Transverse colon (tissue), 4 donors: ENCODE results near the gene GTF2H3. TPM values are rescaled to one million over a fixed set of nuclear protein-coding genes. Genes with fewer than 3 reads are reported as not detected.

Experiments
- DNase-seq: peaks from one replicate; pipeline ENCODE4 v3.0.0-alpha.2; 2019
- H3K27ac ChIP-seq, 4 donors: fragments of 200-600 bp; sonication (generic); 2 replicates each; pipeline ENCODE4 v1.5.1; 2016 to 2018; ENCODE audit warnings: inconsistent platforms in 4 of 4
- H3K27me3 ChIP-seq: fragments of 200-600 bp; sonication (generic); 2 replicates; pipeline ENCODE4 v1.5.1; 2017; ENCODE audit warnings: inconsistent platforms
- H3K36me3 ChIP-seq, 4 donors: fragments of 200-600 bp; sonication (generic); 2 replicates each; pipeline ENCODE4 v1.5.1; 2017 to 2019; ENCODE audit warnings: inconsistent platforms in 4 of 4
- H3K4me1 ChIP-seq, 4 donors: fragments of 200-600 bp; sonication (generic); 2 replicates each; pipeline ENCODE4 v1.5.1; 2017 to 2020; ENCODE audit warnings: inconsistent platforms in 4 of 4
- H3K4me3 ChIP-seq, 4 donors: fragments of 200-600 bp; sonication (generic); 1 replicate in 1 of 4; 2 replicates in 3 of 4; pipeline versions ENCODE4 v1.5.1 to v1.6.1; 2017 to 2019; ENCODE audit warnings: inconsistent platforms in 4 of 4
- H3K9me3 ChIP-seq, 2 donors: fragments of 200-600 bp; sonication (generic); 2 replicates each; pipeline ENCODE4 v1.5.1; 2017 to 2019; ENCODE audit warnings: inconsistent platforms in 2 of 2
- CTCF ChIP-seq, 5 experiments: fragments of 200-600 bp in 3 of 5; fragments of 450-650 bp in 2 of 5; sonication (generic) in 3 of 5; IDR thresholded peaks; 1 replicate in 2 of 5; 2 replicates in 3 of 5; pipeline ENCODE4 v1.5.1; 2016 to 2017; ENCODE audit warnings: antibody characterized with exemption in 5 of 5, inconsistent platforms in 3 of 5, mild to moderate bottlenecking in 2 of 5, moderate library complexity in 1 of 5
- EP300 ChIP-seq: sonication (generic); formaldehyde crosslinking; IDR thresholded peaks from one replicate; pipeline ENCODE4 v1.6.1; 2017; ENCODE audit warnings: antibody characterized with exemption, low read depth
- POLR2A ChIP-seq: fragments of 450-650 bp; IDR thresholded peaks from one replicate; pipeline ENCODE4 v1.6.1; 2016; ENCODE audit warnings: antibody characterized with exemption, mild to moderate bottlenecking, moderate library complexity
- POLR2AphosphoS5 ChIP-seq, 3 donors: sonication (generic); formaldehyde crosslinking; IDR thresholded peaks; one replicate each; pipeline ENCODE4 v1.6.1; 2016; ENCODE audit warnings: antibody characterized with exemption in 3 of 3
- WGBS, 2 donors: methylation state at CpG; one replicate each; pipeline ENCODE4 v1.1.5; 2018; ENCODE audit warnings: low coverage in 1 of 2; 5-methylcytosine and 5-hydroxymethylcytosine counted together
- in situ Hi-C, 4 donors: fragments of 200-750 bp; cut with MboI; loops; one replicate each; pipeline versions ENCODE4 v1.15.0 to v1.15.1; 2017; ENCODE audit warnings: low sequenced_read_pairs in 3 of 4, low pct_ligation_motif_present in 1 of 4, low pct_unique_long_range_greater_than_20kb in 1 of 4
- intact Hi-C: fragments of 100-400 bp; cut with DNase I; formaldehyde crosslinking; loops from one replicate; pipeline ENCODE4 v1.15.1; 2023; ENCODE audit warnings: low total_unique reads
- total RNA-seq, 4 donors: library from RNA; depleted of rRNA; stranded (reverse); fragments of >200 nt; gene quantifications; one replicate each; pipeline ENCODE4 v1.1.0, GENCODE V29; 2016

GTF2H3 gene
- total RNA-seq, 4 donors from 2014 or later, result 2.6 to 14.3 (median 11.6) TPM

- H3K9me3 ChIP-seq, result no peaks in the 10 kb centered on the region
- H3K27me3 ChIP-seq, result no peaks in the 10 kb centered on the region
- H3K36me3 ChIP-seq, result peaks cover 0 to 34% (median 11%) of the 10 kb centered on the region in 4 donors
- H3K4me3 ChIP-seq, result no peak overlapping the region
- TF ChIP-seq POLR2AphosphoS5 (IDR thresholded peaks at IDR 0.05) (no peak), CTCF (IDR thresholded peaks at IDR 0.05) (no peak), EP300 (no peak), POLR2A (no peak)
- WGBS, 2 donors, result 52 to 74% methylated on average over 3 of the region's 3 CpGs
- intact Hi-C loops, result no loop called here
- no peak for DNase-seq
- no peak overlapping the region for H3K27ac ChIP-seq
- H3K4me1 ChIP-seq, result peaks cover 0 to 16% (median 13%) of the 10 kb centered on the region in 4 donors
- in situ Hi-C loops, result no loop called here
These were observed 35.1 kb upstream of the GTF2H3 start for GRCh38 chr12:123598522-123598921.

GRCh38 chr12:123599310-123599709, 34.3 kb upstream of the GTF2H3 start:
- peaks cover 0 to 34% (median 11%) of the 10 kb centered on the region in 4 donors for H3K36me3 ChIP-seq
- in situ Hi-C loops, result no loop called here
- no peak for DNase-seq
- TF ChIP-seq CTCF (IDR thresholded peaks at IDR 0.05) (no peak), EP300 (no peak), POLR2A (no peak), POLR2AphosphoS5 (IDR thresholded peaks at IDR 0.05) (no peak)
- H3K4me3 ChIP-seq, result no peak overlapping the region
- peaks cover 0 to 24% (median 13%) of the 10 kb centered on the region in 4 donors for H3K4me1 ChIP-seq
- H3K9me3 ChIP-seq, result no peaks in the 10 kb centered on the region
- intact Hi-C loops, result no loop called here
- H3K27me3 ChIP-seq, result no peaks in the 10 kb centered on the region
- WGBS, 2 donors, result 56 to 100% methylated on average over 1 of the region's 1 CpG
- no peak overlapping the region for H3K27ac ChIP-seq

GRCh38 chr12:123599721-123600120, 33.9 kb upstream of the GTF2H3 start:
- intact Hi-C loops (no loop called here), in situ Hi-C loops (no loop called here)
- DNase-seq, result no peak
- TF ChIP-seq CTCF (IDR thresholded peaks at IDR 0.05), result no peak
- no peak for TF ChIP-seq POLR2AphosphoS5 (IDR thresholded peaks at IDR 0.05)
- TF ChIP-seq EP300, result no peak
- no peak for TF ChIP-seq POLR2A
- H3K27me3 ChIP-seq, result no peaks in the 10 kb centered on the region
- H3K27ac ChIP-seq, result no peak overlapping the region
- 89 to 96% methylated on average over 3 to 7 of the region's 7 CpGs for whole genome bisulfite sequencing, 2 donors
- H3K9me3 ChIP-seq, result no peaks in the 10 kb centered on the region
- peaks cover 0 to 24% (median 13%) of the 10 kb centered on the region in 4 donors for H3K4me1 ChIP-seq
- no peak overlapping the region for H3K4me3 ChIP-seq
- H3K36me3 ChIP-seq, result peaks cover 0 to 30% (median 11%) of the 10 kb centered on the region in 4 donors

GRCh38 chr12:123601602-123602489, 31.8 kb upstream of the GTF2H3 start, which contains the start of gene DDX55:
DDX55 (plus strand) TSS chr12:123602099; CDS start chr12:123602149, 50 bp downstream.
- in situ Hi-C loops, result no loop called here
- Histone ChIP-seq H3K27ac (peak within 1 kb of the TSS; percentile 87 to 93 (median 89)), H3K27me3 (no peaks in the 10 kb centered on the region), H3K4me3 (peak within 1 kb of the TSS; percentile 72 to 94 (median 90)), H3K9me3 (no peaks in the 10 kb centered on the region), H3K36me3 (peaks cover 0 to 10% (median 3%) of the 10 kb centered on the region in 4 donors), H3K4me1 (peaks cover 0 to 24% (median 13%) of the 10 kb centered on the region in 4 donors)
- DNase-seq, result peak; percentile 84
- intact Hi-C loops, result no loop called here
- 0% methylated on average over 37 of the region's 81 CpGs; no CpG with 5 or more reads in 1 of the 2 donors for WGBS, 2 donors
- TF ChIP-seq POLR2AphosphoS5 (IDR thresholded peaks at IDR 0.05) (peak; percentile 83 to 90 (median 86)), CTCF (IDR thresholded peaks at IDR 0.05) (peak; percentile 23 to 44 (median 32)), EP300 (no peak), POLR2A (peak; percentile 66)
